HEK293 (cell line): ENCODE measurements around the gene EML4.

Source experiments
- CTCF ChIA-PET: fragments of 350-600 bp; formaldehyde crosslinking; extraction: SDS; loops from one replicate; lab custom pipeline; 2021; ENCODE audit warnings: antibody characterized with exemption; lab: Yijun Ruan, JAX
- POLR2A ChIA-PET: fragments of 300-600 bp; formaldehyde crosslinking; extraction: SDS; loops from one replicate; lab custom pipeline; 2020; ENCODE audit warnings: antibody characterized with exemption, inconsistent platforms; lab: Yijun Ruan, JAX
- H3K27ac ChIP-seq: fragments of 200-500 bp; sonication (Bioruptor generic); 2 replicates; pipeline ENCODE4 v1.5.1; 2014; ENCODE audit warnings: low read depth, low read length, control low read depth, inconsistent platforms; ENCODE audit errors: extremely low read depth
- H3K36me3 ChIP-seq, 2 experiments: fragments of 200-500 bp in 1 of 2; sonication (Bioruptor generic) in 1 of 2; 1 replicate in 1 of 2; 2 replicates in 1 of 2; pipeline ENCODE4 v1.5.1; 2014 to 2017; ENCODE audit warnings: inconsistent platforms in 2 of 2, low read length in 2 of 2; ENCODE audit not compliant: control insufficient read depth in 2 of 2, insufficient read depth in 1 of 2
- H3K4me1 ChIP-seq: fragments of 200-500 bp; sonication (Bioruptor generic); 2 replicates; pipeline ENCODE4 v1.5.1; 2014; ENCODE audit warnings: mild to moderate bottlenecking, low read length, inconsistent platforms; ENCODE audit not compliant: control insufficient read depth, insufficient read depth
- H3K4me3 ChIP-seq: 2 replicates; pipeline ENCODE4 v1.5.1; 2011; ENCODE audit warnings: low read depth, mild to moderate bottlenecking, control low read depth, low read length, moderate library complexity
- H3K9me3 ChIP-seq: fragments of 200-500 bp; sonication (Bioruptor generic); 2 replicates; pipeline ENCODE4 v1.5.1; 2014; ENCODE audit warnings: low read depth, low read length, inconsistent platforms; ENCODE audit not compliant: control insufficient read depth, insufficient read depth
- GLIS2 ChIP-seq: fragments of 450-650 bp; formaldehyde crosslinking; IDR thresholded peaks from 2 replicates; pipeline ENCODE4 v1.5.1; 2016; ENCODE audit warnings: missing biosample characterization, missing genetic modification characterization
- REPIN1 ChIP-seq: fragments of 450-650 bp; formaldehyde crosslinking; IDR thresholded peaks from 2 replicates; pipeline ENCODE4 v1.5.1; 2017; ENCODE audit warnings: missing biosample characterization, missing genetic modification characterization, low read depth
- SALL2 ChIP-seq: fragments of 450-650 bp; formaldehyde crosslinking; IDR thresholded peaks from 2 replicates; pipeline ENCODE4 v1.5.0; 2017; ENCODE audit warnings: missing biosample characterization, mild to moderate bottlenecking, missing genetic modification characterization, borderline replicate concordance
- SETDB1 ChIP-seq: IDR thresholded peaks from one replicate; pipeline ENCODE4 v1.6.1; 2017; ENCODE audit warnings: mild to moderate bottlenecking, low read length, moderate library complexity, mixed read lengths; ENCODE audit not compliant: insufficient read length
- SP3 ChIP-seq: fragments of 450-650 bp; formaldehyde crosslinking; IDR thresholded peaks from 2 replicates; pipeline ENCODE4 v1.5.1; 2016; ENCODE audit warnings: missing biosample characterization, missing genetic modification characterization
- TRIM28 ChIP-seq: IDR thresholded peaks from 2 replicates; pipeline ENCODE4 v1.6.1; 2011; ENCODE audit warnings: low read length, control low read depth, borderline replicate concordance
- WT1 ChIP-seq: fragments of 450-650 bp; formaldehyde crosslinking; IDR thresholded peaks from 2 replicates; pipeline ENCODE4 v1.5.1; 2016; ENCODE audit warnings: missing biosample characterization, missing genetic modification characterization
- YY2 ChIP-seq: fragments of 450-650 bp; formaldehyde crosslinking; IDR thresholded peaks from 2 replicates; pipeline ENCODE4 v1.5.1; 2016; ENCODE audit warnings: missing biosample characterization, missing genetic modification characterization
- ZBTB8A ChIP-seq: fragments of 450-650 bp; formaldehyde crosslinking; IDR thresholded peaks from 2 replicates; pipeline ENCODE4 v1.5.1; 2016; ENCODE audit warnings: missing biosample characterization, missing genetic modification characterization
- ZFP69B ChIP-seq: fragments of 450-650 bp; formaldehyde crosslinking; IDR thresholded peaks from 2 replicates; pipeline ENCODE4 v1.5.1; 2016; ENCODE audit warnings: missing biosample characterization, missing genetic modification characterization
- ZNF148 ChIP-seq: fragments of 450-650 bp; formaldehyde crosslinking; IDR thresholded peaks from 2 replicates; pipeline ENCODE4 v1.5.0; 2017; ENCODE audit warnings: missing biosample characterization, missing genetic modification characterization, borderline replicate concordance
- ZNF16 ChIP-seq: fragments of 450-650 bp; formaldehyde crosslinking; IDR thresholded peaks from 2 replicates; pipeline ENCODE4 v1.5.1; 2016; ENCODE audit warnings: low read depth, missing biosample characterization, missing genetic modification characterization
- ZNF174 ChIP-seq: fragments of 450-650 bp; formaldehyde crosslinking; IDR thresholded peaks from 2 replicates; pipeline ENCODE4 v1.5.0; 2017; ENCODE audit warnings: missing biosample characterization, mild to moderate bottlenecking, missing genetic modification characterization
- ZNF184 ChIP-seq: fragments of 450-650 bp; IDR thresholded peaks from 2 replicates; pipeline ENCODE4 v1.5.1; 2018; ENCODE audit warnings: missing biosample characterization, mild to moderate bottlenecking, missing genetic modification characterization
- ZNF521 ChIP-seq: fragments of 450-650 bp; formaldehyde crosslinking; IDR thresholded peaks from 2 replicates; pipeline ENCODE4 v1.5.1; 2017; ENCODE audit warnings: missing biosample characterization, mild to moderate bottlenecking, missing genetic modification characterization
- ZNF555 ChIP-seq: fragments of 450-650 bp; formaldehyde crosslinking; conservative IDR thresholded peaks from 2 replicates; pipeline ENCODE4 v1.5.1; 2017; ENCODE audit warnings: missing biosample characterization, mild to moderate bottlenecking, missing genetic modification characterization, inconsistent platforms
- ZNF560 ChIP-seq: fragments of 450-650 bp; formaldehyde crosslinking; IDR thresholded peaks from 2 replicates; pipeline ENCODE4 v1.5.1; 2017; ENCODE audit warnings: missing biosample characterization, missing genetic modification characterization, borderline replicate concordance
- ZNF580 ChIP-seq: fragments of 450-650 bp; formaldehyde crosslinking; IDR thresholded peaks from 2 replicates; pipeline ENCODE4 v1.5.1; 2016; ENCODE audit warnings: missing biosample characterization, missing genetic modification characterization
- ZNF585B ChIP-seq: fragments of 450-650 bp; formaldehyde crosslinking; IDR thresholded peaks from 2 replicates; pipeline ENCODE4 v1.5.1; 2016; ENCODE audit warnings: missing biosample characterization, missing genetic modification characterization
- ZNF600 ChIP-seq: fragments of 450-650 bp; formaldehyde crosslinking; IDR thresholded peaks from 2 replicates; pipeline ENCODE4 v1.5.1; 2016; ENCODE audit warnings: missing biosample characterization, missing genetic modification characterization
- ZNF629 ChIP-seq: fragments of 450-650 bp; formaldehyde crosslinking; IDR thresholded peaks from 2 replicates; pipeline ENCODE4 v1.5.1; 2017; ENCODE audit warnings: missing biosample characterization, missing genetic modification characterization
- ZNF704 ChIP-seq: fragments of 450-650 bp; formaldehyde crosslinking; IDR thresholded peaks from 2 replicates; pipeline ENCODE4 v1.5.1; 2016; ENCODE audit warnings: missing biosample characterization, missing genetic modification characterization
- ZNF792 ChIP-seq: fragments of 450-650 bp; formaldehyde crosslinking; IDR thresholded peaks from 2 replicates; pipeline ENCODE4 v1.5.1; 2016; ENCODE audit warnings: missing biosample characterization, missing genetic modification characterization
- ZNF837 ChIP-seq: fragments of 450-650 bp; formaldehyde crosslinking; IDR thresholded peaks from 2 replicates; pipeline ENCODE4 v1.5.1; 2016; ENCODE audit warnings: missing biosample characterization, missing genetic modification characterization
- ZNF843 ChIP-seq: fragments of 450-650 bp; formaldehyde crosslinking; IDR thresholded peaks from 2 replicates; pipeline ENCODE4 v1.5.1; 2016; ENCODE audit warnings: missing biosample characterization, missing genetic modification characterization
- TF ChIP-seq, protein P1 (sequence below): fragments of 450-650 bp; formaldehyde crosslinking; IDR thresholded peaks from 2 replicates; pipeline ENCODE4 v1.5.1; 2016; ENCODE audit warnings: missing biosample characterization, missing genetic modification characterization

The EML4 gene

DNA sequence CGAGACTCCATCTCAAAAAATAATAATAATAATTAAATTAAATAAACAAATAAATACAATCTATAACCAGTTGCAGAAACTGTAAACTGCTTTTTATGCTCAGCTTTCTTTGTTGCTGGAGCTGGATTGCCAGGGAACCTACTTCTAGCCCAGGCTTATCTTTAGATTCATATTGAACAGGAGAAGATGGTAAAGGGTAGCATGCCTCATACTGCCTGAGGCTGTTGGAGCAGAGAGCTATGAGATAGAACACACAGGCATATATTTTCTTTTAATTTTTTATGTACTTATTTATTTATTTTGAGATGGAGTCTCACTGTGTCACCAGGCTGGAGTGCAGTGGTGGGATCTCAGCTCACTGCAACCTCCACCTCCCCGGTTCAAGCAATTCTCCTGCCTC lies 28.7 kb upstream of the EML4 start:
- TF ChIP-seq ZNF837 (tag by site-specific recombination) (no peak), ZNF560 (tag by site-specific recombination) (no peak), TRIM28 (no peak), SP3 (tag by site-specific recombination) (no peak), ZNF184 (no peak), ZNF792 (tag by site-specific recombination) (no peak), ZNF843 (tag by site-specific recombination) (no peak), ZNF521 (tag by site-specific recombination) (no peak), SETDB1 (no peak), ZNF704 (tag by site-specific recombination) (no peak), ZNF555 (tag by site-specific recombination) (no peak)
- TF ChIP-seq, all 188 proteins: peak for 0
- ChIA-PET POLR2A (interaction anchor here (1.4 to 3.3 kb wide), 2 partner anchors 8 to 49 kb away, joined by 3 to 42 read pairs; no protein-coding TSS in a partner anchor), CTCF (no interaction called here)
- peaks cover 36% of the 10 kb centered on the region for H3K4me1 ChIP-seq
- H3K4me3 ChIP-seq = no peak overlapping the region
- H3K27ac ChIP-seq = no peak overlapping the region
- H3K9me3 ChIP-seq = no peaks in the 10 kb centered on the region
- no peaks in the 10 kb centered on the region for H3K36me3 ChIP-seq

DNA sequence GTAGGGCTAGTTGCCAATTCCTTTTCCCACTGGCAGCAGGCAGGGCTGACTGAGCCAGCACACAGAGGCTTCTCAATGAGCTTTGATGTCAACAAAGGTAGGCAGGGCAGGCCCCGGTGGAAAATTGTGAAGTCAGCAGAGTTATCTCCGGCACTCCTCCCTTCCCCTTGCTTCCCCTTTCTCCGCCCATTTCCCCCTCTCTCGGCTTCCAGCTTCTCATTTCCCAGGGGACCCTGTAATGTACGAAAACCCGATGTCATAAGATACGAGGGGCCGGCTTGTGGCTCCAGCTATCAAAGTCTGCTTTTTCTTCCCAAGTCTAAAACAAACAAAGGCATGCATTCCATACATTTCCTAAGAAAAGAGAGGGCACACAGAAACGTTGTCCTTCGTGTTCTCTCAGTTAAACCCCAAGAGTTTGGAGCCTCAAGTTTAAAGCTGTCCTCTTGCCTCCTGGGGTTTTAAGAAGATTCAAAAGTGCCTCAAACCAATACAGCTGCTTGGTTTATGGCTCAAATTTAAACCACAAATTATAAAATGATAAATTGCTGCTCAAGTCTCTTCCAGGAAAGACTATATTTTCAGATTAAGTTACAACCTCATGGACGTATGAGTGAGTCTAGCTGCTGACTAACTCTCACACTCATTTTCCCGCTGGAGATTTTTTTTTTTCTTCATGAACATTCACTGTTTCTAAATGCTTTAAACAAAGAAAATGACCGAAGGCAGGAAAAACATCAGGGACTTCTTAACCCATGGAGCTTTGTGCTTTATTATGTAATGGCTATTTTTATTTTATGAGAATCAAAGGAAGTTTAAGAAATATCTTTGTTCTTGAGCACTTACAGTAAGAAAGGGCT lies 27.2 kb upstream of the EML4 start:
- Histone ChIP-seq H3K4me3 (peak overlapping the region; percentile 19), H3K27ac (peak overlapping the region; percentile 96), H3K4me1 (peaks cover 29% of the 10 kb centered on the region), H3K9me3 (no peaks in the 10 kb centered on the region), H3K36me3 (no peaks in the 10 kb centered on the region)
- ChIA-PET CTCF (interaction anchor here (0.6 to 1.8 kb wide), 7 partner anchors 11 to 812 kb away, joined by 3 to 10 read pairs (median 3); no protein-coding TSS in a partner anchor), POLR2A (interaction anchor here (0.6 to 3.3 kb wide), 11 partner anchors 9 to 48 kb away, joined by 3 to 42 read pairs (median 3); partner anchors contain the start of gene EML4)
- TF ChIP-seq GLIS2 (tag by site-specific recombination) = no peak
- TF ChIP-seq SALL2 (tag by site-specific recombination) = no peak
- no peak for TF ChIP-seq ZNF16 (tag by site-specific recombination)
- TF ChIP-seq, protein P1, sequence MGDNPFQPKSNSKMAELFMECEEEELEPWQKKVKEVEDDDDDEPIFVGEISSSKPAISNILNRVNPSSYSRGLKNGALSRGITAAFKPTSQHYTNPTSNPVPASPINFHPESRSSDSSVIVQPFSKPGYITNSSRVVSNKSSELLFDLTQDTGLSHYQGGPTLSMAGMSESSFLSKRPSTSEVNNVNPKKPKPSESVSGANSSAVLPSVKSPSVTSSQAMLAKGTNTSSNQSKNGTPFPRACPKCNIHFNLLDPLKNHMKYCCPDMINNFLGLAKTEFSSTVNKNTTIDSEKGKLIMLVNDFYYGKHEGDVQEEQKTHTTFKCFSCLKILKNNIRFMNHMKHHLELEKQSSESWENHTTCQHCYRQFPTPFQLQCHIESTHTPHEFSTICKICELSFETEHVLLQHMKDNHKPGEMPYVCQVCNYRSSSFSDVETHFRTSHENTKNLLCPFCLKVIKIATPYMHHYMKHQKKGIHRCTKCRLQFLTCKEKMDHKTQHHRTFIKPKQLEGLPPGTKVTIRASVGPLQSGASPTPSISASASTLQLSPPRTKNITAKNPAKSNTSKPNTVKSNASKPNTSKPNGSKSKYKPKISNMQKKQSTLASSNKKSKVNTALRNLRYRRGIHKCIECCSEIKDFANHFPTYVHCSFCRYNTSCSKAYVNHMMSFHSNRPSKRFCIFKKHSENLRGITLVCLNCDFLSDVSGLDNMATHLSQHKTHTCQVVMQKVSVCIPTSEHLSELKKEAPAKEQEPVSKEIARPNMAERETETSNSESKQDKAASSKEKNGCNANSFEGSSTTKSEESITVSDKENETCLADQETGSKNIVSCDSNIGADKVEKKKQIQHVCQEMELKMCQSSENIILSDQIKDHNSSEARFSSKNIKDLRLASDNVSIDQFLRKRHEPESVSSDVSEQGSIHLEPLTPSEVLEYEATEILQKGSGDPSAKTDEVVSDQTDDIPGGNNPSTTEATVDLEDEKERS (tag by site-specific recombination) = no peak
- 0 out of 2 replicates have a peak, but pooled peaks have one; percentile 34 for TF ChIP-seq ZFP69B (tag by site-specific recombination)
- peak; percentile 68; the same call in 1 of the 2 replicates for TF ChIP-seq WT1 (tag by site-specific recombination)
- TF ChIP-seq YY2 = no peak
- peak; percentile 65; the same call in 1 of the 2 replicates for TF ChIP-seq SP3 (tag by site-specific recombination)
- peak; percentile 71; the same call in 1 of the 2 replicates for TF ChIP-seq ZNF600
- TF ChIP-seq ZNF629 (tag by site-specific recombination) = peak; percentile 94
- TF ChIP-seq REPIN1 = no peak
- no peak for TF ChIP-seq ZNF585B (tag by site-specific recombination)
- peak; percentile 74 for TF ChIP-seq ZNF843 (tag by site-specific recombination)
- TF ChIP-seq ZNF148 (tag by site-specific recombination) = no peak
- peak; percentile 31; the same call in 1 of the 2 replicates for TF ChIP-seq ZBTB8A
- no peak for TF ChIP-seq ZNF174
- TF ChIP-seq ZNF580 = no peak
